DND-41 (cell line): Measurements from ENCODE around the gene ITPR3.

Source experiments
- ATAC-seq: fragments of 200-7000 bp; cut with Tn5 transposase; 3 replicates; pipeline ENCODE4 v1.9.1; 2021; ENCODE audit warnings: low read depth; ENCODE audit not compliant: insufficient read depth
- DNase-seq: peaks from one replicate; pipeline ENCODE4 v3.0.0-alpha.2; 2020
- H2AFZ ChIP-seq: 2 replicates; pipeline ENCODE4 v1.6.0; 2012; ENCODE audit warnings: low read depth, low read length
- H3K27ac ChIP-seq: 2 replicates; pipeline ENCODE4 v1.5.1; 2012; ENCODE audit warnings: low read length, inconsistent platforms
- H3K27me3 ChIP-seq: fragments of 200-600 bp; sonication (generic); 2 replicates; pipeline ENCODE4 v1.6.0; 2012; ENCODE audit warnings: low read length, mild to moderate bottlenecking, inconsistent platforms; ENCODE audit not compliant: insufficient read depth, poor library complexity
- H3K36me3 ChIP-seq: 2 replicates; pipeline ENCODE4 v1.5.1; 2012; ENCODE audit warnings: low read length, inconsistent platforms; ENCODE audit not compliant: insufficient read depth
- H3K4me1 ChIP-seq: 2 replicates; pipeline ENCODE4 v1.5.1; 2012; ENCODE audit warnings: mild to moderate bottlenecking, low read length; ENCODE audit not compliant: insufficient read depth
- H3K4me2 ChIP-seq: 2 replicates; pipeline ENCODE4 v1.6.0; 2012; ENCODE audit warnings: mild to moderate bottlenecking, moderate library complexity, low read length, inconsistent platforms; ENCODE audit not compliant: insufficient read depth
- H3K4me3 ChIP-seq, 2 experiments: fragments of 200-600 bp in 1 of 2; shearing (Covaris generic) in 1 of 2; 2 replicates each; pipeline ENCODE4 v1.5.1; 2012 to 2016; ENCODE audit warnings: inconsistent platforms in 2 of 2, low read length in 2 of 2, mild to moderate bottlenecking in 2 of 2, low read depth in 1 of 2, moderate library complexity in 1 of 2
- H3K79me2 ChIP-seq: 2 replicates; pipeline ENCODE4 v1.6.0; 2012; ENCODE audit warnings: low read length, inconsistent platforms; ENCODE audit not compliant: insufficient read depth
- H3K9ac ChIP-seq: 2 replicates; pipeline ENCODE4 v1.6.0; 2012; ENCODE audit warnings: low read depth, mild to moderate bottlenecking, inconsistent platforms, low read length, moderate library complexity
- H3K9me3 ChIP-seq: 2 replicates; pipeline ENCODE4 v1.5.1; 2012; ENCODE audit warnings: low read length, moderate library complexity, mild to moderate bottlenecking, inconsistent platforms; ENCODE audit not compliant: insufficient read depth, severe bottlenecking
- H4K20me1 ChIP-seq: 2 replicates; pipeline ENCODE4 v1.6.0; 2012; ENCODE audit warnings: low read length; ENCODE audit not compliant: insufficient read depth
- CTCF ChIP-seq: IDR thresholded peaks from 2 replicates; pipeline ENCODE4 v1.5.1; 2012; ENCODE audit warnings: borderline replicate concordance, low read length, moderate library complexity, mild to moderate bottlenecking; ENCODE audit not compliant: poor library complexity, severe bottlenecking; ENCODE audit errors: extremely low read depth
- EZH2 ChIP-seq: IDR thresholded peaks from 3 replicates; pipeline ENCODE4 v1.6.1; 2012; ENCODE audit warnings: borderline replicate concordance, low read depth, mild to moderate bottlenecking, moderate library complexity, low read length, inconsistent platforms; ENCODE audit not compliant: severe bottlenecking

Gene ITPR3

GRCh38 chr6:33583591-33584155 is 37.4 kb upstream of the ITPR3 start:
- Histone ChIP-seq H3K36me3 (no peaks in the 10 kb centered on the region; the same call in 1 of the 2 replicates), H3K27ac (no peak overlapping the region), H3K9me3 (no peaks in the 10 kb centered on the region), H2AFZ (no peak overlapping the region), H3K27me3 (no peaks in the 10 kb centered on the region), H3K79me2 (peaks cover 13% of the 10 kb centered on the region), H4K20me1 (no peaks in the 10 kb centered on the region), H3K4me1 (peaks cover 34% of the 10 kb centered on the region), H3K4me3 (no peak overlapping the region), H3K9ac (no peak overlapping the region), H3K4me2 (no peak overlapping the region)
- TF ChIP-seq CTCF (peak; percentile 51), EZH2 (no peak)
- DNase-seq (peak; percentile 30), ATAC-seq (no peak)

- peak overlapping the region; percentile 35 for H3K27ac ChIP-seq
- H3K27me3 ChIP-seq, result no peaks in the 10 kb centered on the region
- no peaks in the 10 kb centered on the region for H3K9me3 ChIP-seq
- TF ChIP-seq CTCF (no peak), EZH2 (no peak)
- DNase-seq (no peak), ATAC-seq (no peak)
- H3K9ac ChIP-seq, result peak overlapping the region; percentile 47
- H3K36me3 ChIP-seq, result no peaks in the 10 kb centered on the region
- H3K4me1 ChIP-seq, result peaks cover 27% of the 10 kb centered on the region
- peak overlapping the region; percentile 70 for H2AFZ ChIP-seq
- peaks cover 2% of the 10 kb centered on the region for H3K79me2 ChIP-seq
- H4K20me1 ChIP-seq, result no peaks in the 10 kb centered on the region
- peak overlapping the region; percentile 52 for H3K4me2 ChIP-seq
- peak overlapping the region in 1 of 2 experiments; percentile 39; a peak in 2 of 4 replicates for H3K4me3 ChIP-seq
Measured at GRCh38 chr6:33584700-33585402, 36.3 kb upstream of the ITPR3 start.

GRCh38 chr6:33585403-33586107 is 35.6 kb upstream of the ITPR3 start:
- TF ChIP-seq EZH2 (no peak), CTCF (peak; percentile 99)
- H3K4me1 ChIP-seq, result peaks cover 22% of the 10 kb centered on the region
- H4K20me1 ChIP-seq, result no peaks in the 10 kb centered on the region
- H3K9me3 ChIP-seq, result no peaks in the 10 kb centered on the region
- peak overlapping the region in 1 of 2 experiments; percentile 39; a peak in 2 of 4 replicates for H3K4me3 ChIP-seq
- peak overlapping the region; percentile 47 for H3K9ac ChIP-seq
- no peaks in the 10 kb centered on the region for H3K79me2 ChIP-seq
- ATAC-seq (peak; percentile 91), DNase-seq (peak; percentile 88)
- H3K27ac ChIP-seq, result peak overlapping the region; percentile 35
- H2AFZ ChIP-seq, result peak overlapping the region; percentile 70
- H3K4me2 ChIP-seq, result peak overlapping the region; percentile 52
- no peaks in the 10 kb centered on the region for H3K27me3 ChIP-seq
- H3K36me3 ChIP-seq, result no peaks in the 10 kb centered on the region
